GM12878 (cell line): ENCODE results near the gene MAPKAP1. TPM values are rescaled to one million over a fixed set of nuclear protein-coding genes. Genes with fewer than 3 reads are reported as not detected.
A peak's percentile ranks its signal among the peaks of the same experiment; 100 is the strongest.

Experiments used
- ATAC-seq: fragments of 200-7000 bp; cut with Tn5 transposase; 3 replicates; pipeline ENCODE4 v1.9.1; 2020; ENCODE audit warnings: mild to moderate bottlenecking, moderate library complexity
- Bru-seq: library from RNA; stranded (reverse); fragments of 400-500 nt; gene quantifications from one replicate; lab custom pipeline; 2021; lab: Mats Ljungman, UMichigan
- BruChase-seq, 2 experiments: library from RNA; stranded (reverse); fragments of 400-500 nt; gene quantifications; one replicate each; lab custom pipeline; 2021; lab: Mats Ljungman, UMichigan
- BruUV-seq: library from RNA; stranded (reverse); fragments of 400-500 nt; replicated peaks from 2 replicates; lab custom pipeline; 2021; lab: Mats Ljungman, UMichigan
- CTCF ChIA-PET: fragments of 300-600 bp; sonication (Branson Sonifier 250); formaldehyde crosslinking; extraction: SDS; loops from one replicate; lab custom pipeline; 2021; ENCODE audit warnings: inconsistent platforms; lab: Yijun Ruan, JAX
- POLR2A ChIA-PET: fragments of 350-600 bp; formaldehyde crosslinking; extraction: SDS; loops from one replicate; lab custom pipeline; 2021; ENCODE audit warnings: inconsistent platforms; lab: Charles Lee
- RAD21 ChIA-PET: fragments of 300-600 bp; sonication (Branson Sonifier 250); formaldehyde crosslinking; loops from one replicate; lab custom pipeline; 2023; ENCODE audit warnings: antibody characterized with exemption; ENCODE audit not compliant: unreplicated experiment; lab: Charles Lee
- SMC1A ChIA-PET: fragments of 300-600 bp; sonication (Branson Sonifier 250); formaldehyde crosslinking; loops from one replicate; lab custom pipeline; 2023; ENCODE audit not compliant: unreplicated experiment, uncharacterized antibody; lab: Charles Lee
- DNase-seq: peaks from one replicate; pipeline ENCODE4 v3.0.0-alpha.2; 2011; ENCODE audit warnings: low read depth, low spot score
- FAIRE-seq: peaks from 3 replicates; lab custom pipeline; 2011; peaks lifted over from hg19 to GRCh38; lab: Jason Lieb, UNC
- H2AFZ ChIP-seq: 2 replicates; pipeline ENCODE4 v1.6.0; 2011; ENCODE audit warnings: low read depth, low read length, control low read depth; ENCODE audit not compliant: control insufficient read depth
- H3K27ac ChIP-seq: 2 replicates; pipeline ENCODE4 v1.5.1; 2011; ENCODE audit warnings: control low read depth; ENCODE audit not compliant: control insufficient read depth, insufficient read depth
- H3K27me3 ChIP-seq, 2 experiments: replicated peaks in 1 of 2; 2 replicates each; pipeline versions ENCODE4 v1.6.0 to v1.6.1; 2011; ENCODE audit warnings: low read length in 1 of 2; ENCODE audit not compliant: control insufficient read depth in 2 of 2, insufficient read depth in 2 of 2
- H3K36me3 ChIP-seq, 2 experiments: 2 replicates each; pipeline ENCODE4 v1.5.1; 2011; ENCODE audit warnings: low read length in 1 of 2; ENCODE audit not compliant: control insufficient read depth in 2 of 2, insufficient read depth in 2 of 2
- H3K4me1 ChIP-seq: 2 replicates; pipeline ENCODE4 v1.6.1; 2011; ENCODE audit warnings: mild to moderate bottlenecking, low read length, moderate library complexity, mixed read lengths; ENCODE audit not compliant: control insufficient read depth, insufficient read depth
- H3K4me2 ChIP-seq: 2 replicates; pipeline ENCODE4 v1.6.0; 2011; ENCODE audit warnings: control low read depth; ENCODE audit not compliant: control insufficient read depth, insufficient read depth
- H3K4me3 ChIP-seq: fragments of 200-600 bp; sonication (generic); 2 replicates; pipeline ENCODE4 v1.5.1; 2016
- H3K79me2 ChIP-seq: 2 replicates; pipeline ENCODE4 v1.6.0; 2011; ENCODE audit warnings: low read length; ENCODE audit not compliant: control insufficient read depth, insufficient read depth
- H3K9ac ChIP-seq: 2 replicates; pipeline ENCODE4 v1.8.0; 2011; ENCODE audit warnings: low read length, control low read depth, mixed read lengths; ENCODE audit not compliant: control insufficient read depth, insufficient read depth
- H3K9me3 ChIP-seq: replicated peaks from 3 replicates; pipeline ENCODE4 v1.5.1; 2011; ENCODE audit warnings: mild to moderate bottlenecking, low read length; ENCODE audit not compliant: control insufficient read depth, insufficient read depth
- H4K20me1 ChIP-seq: 2 replicates; pipeline ENCODE4 v1.6.0; 2011; ENCODE audit not compliant: control insufficient read depth, insufficient read depth
- ATF3 ChIP-seq: IDR thresholded peaks from 2 replicates; pipeline ENCODE4 v1.6.1; 2011; ENCODE audit warnings: low read depth, mild to moderate bottlenecking, low read length, moderate library complexity, borderline replicate concordance; ENCODE audit errors: extremely low read depth
- BCL11A ChIP-seq: IDR thresholded peaks from 2 replicates; pipeline ENCODE4 v1.6.1; 2011; ENCODE audit warnings: low read depth, low read length
- CHD4 ChIP-seq: fragments of 200-600 bp; sonication (generic); IDR thresholded peaks from 2 replicates; pipeline ENCODE4 v1.6.1; 2016; ENCODE audit warnings: mild to moderate bottlenecking
- FOS ChIP-seq: IDR thresholded peaks from 3 replicates; pipeline ENCODE4 v1.6.1; 2011; ENCODE audit warnings: borderline replicate concordance; ENCODE audit not compliant: insufficient read length; ENCODE audit errors: extremely low read depth
- GABPA ChIP-seq: IDR thresholded peaks from 2 replicates; pipeline ENCODE4 v1.6.1; 2014; ENCODE audit warnings: antibody characterized with exemption, low read depth, mild to moderate bottlenecking, inconsistent platforms
- JUND ChIP-seq: IDR thresholded peaks from 2 replicates; pipeline ENCODE4 v1.6.1; 2012; ENCODE audit warnings: low read depth, mild to moderate bottlenecking, low read length, improper control_type of control experiment, moderate library complexity
- LARP7 ChIP-seq: fragments of 450-650 bp; IDR thresholded peaks from 2 replicates; pipeline ENCODE4 v1.6.1; 2017; ENCODE audit warnings: mild to moderate bottlenecking
- MYB ChIP-seq: fragments of 150-350 bp; IDR thresholded peaks from 2 replicates; pipeline ENCODE4 v1.6.1; 2014; ENCODE audit warnings: mild to moderate bottlenecking, low read depth, low read length, borderline replicate concordance
- PRDM15 ChIP-seq: fragments of 450-650 bp; formaldehyde crosslinking; IDR thresholded peaks from 2 replicates; pipeline ENCODE4 v1.4.0; 2020; ENCODE audit warnings: mild to moderate bottlenecking, moderate library complexity
- RFX5 ChIP-seq: IDR thresholded peaks from 2 replicates; pipeline ENCODE4 v1.6.1; 2011; ENCODE audit warnings: low read depth, low read length, improper control_type of control experiment
- SIN3A ChIP-seq: IDR thresholded peaks from 2 replicates; pipeline ENCODE4 v1.6.1; 2012; ENCODE audit warnings: low read depth, low read length, improper control_type of control experiment
- SMARCA5 ChIP-seq: fragments of 450-650 bp; IDR thresholded peaks from 2 replicates; pipeline ENCODE4 v1.6.1; 2017; ENCODE audit warnings: mild to moderate bottlenecking
- TBL1XR1 ChIP-seq: IDR thresholded peaks from 2 replicates; pipeline ENCODE4 v1.6.1; 2012; ENCODE audit warnings: low read depth, low read length, improper control_type of control experiment
- WGBS: methylation state at CpG from one replicate; pipeline ENCODE4 v1.1.6; 2016; ENCODE audit warnings: low lambda C conversion rate; ENCODE audit not compliant: insufficient replicate concordance, insufficient coverage; ENCODE audit errors: missing lambda C conversion rate; 5-methylcytosine and 5-hydroxymethylcytosine counted together
- in situ Hi-C: fragments of 300-500 bp; cut with MboI; formaldehyde crosslinking; loops from 9 replicates; pipeline ENCODE4 v1.14.3; 2018; ENCODE audit warnings: mixed read lengths
- intact Hi-C: fragments of 100-400 bp; cut with micrococcal nuclease; formaldehyde crosslinking; loops from one replicate; pipeline ENCODE4 v1.14.2; 2022; ENCODE audit not compliant: unreplicated experiment
- long read RNA-seq, 2 experiments: library from polyadenylated mRNA; unstranded; transcript quantifications; one replicate each; pipeline ENCODE4 v2.0.0, GENCODE V29; 2019 to 2020
- polyA minus RNA-seq, 3 experiments: library from RNA; depleted of rRNA, polyadenylated mRNA; stranded (reverse); fragments of >200 nt; gene quantifications; 2 replicates each; pipeline ENCODE4 v1.2.3, GENCODE V29; 2011
- polyA plus RNA-seq, 11 experiments: library from polyadenylated mRNA; depleted of rRNA in 4 of 11; unstranded in 6 of 11; stranded (reverse) in 5 of 11; fragments of >200 nt; fragmentation: Nextera tagmentation in 4 of 11; fragmentation: Illumina TruSeq in 1 of 11; extraction: Ambion mirVana in 4 of 11; extraction: Trizol in 1 of 11; gene quantifications; 1 replicate in 1 of 11; 2 replicates in 10 of 11; pipeline versions ENCODE4 v1.2.1 to v1.2.3, GENCODE V29; 2011 to 2016; ENCODE audit warnings: inconsistent platforms in 2 of 11, missing spikeins in 2 of 11, low read depth in 1 of 11
- total RNA-seq, 4 experiments: library from RNA; depleted of rRNA in 3 of 4; stranded (reverse); fragments of >200 nt in 3 of 4; fragmentation: Illumina TruSeq in 1 of 4; extraction: Trizol in 1 of 4; gene quantifications; 2 replicates each; pipeline versions ENCODE4 v1.2.1 to v1.2.3, GENCODE V29; 2013 to 2021

The MAPKAP1 gene
- 256 and 276 TPM in 2 replicates for total RNA-seq (2013; cell fraction: nucleolus; rRNA removed)
- 106 and 126 TPM in 2 replicates for total RNA-seq (2014; rRNA removed)
- total RNA-seq (2014; rRNA removed; fragmentation: Illumina TruSeq; extraction: Trizol): 78.0 and 83.0 TPM in 2 replicates
- 98.0 and 107 TPM in 2 replicates for total RNA-seq (2021)
- polyA plus RNA-seq (2011; ENCODE audit: low read depth): 45.0 TPM
- polyA plus RNA-seq (2011; rRNA removed): 159 and 188 TPM in 2 replicates
- polyA plus RNA-seq (2011; cell fraction: cytosol; rRNA removed): 130 and 173 TPM in 2 replicates
- polyA plus RNA-seq (2011; cell fraction: nucleus; rRNA removed): 145 and 148 TPM in 2 replicates
- 56.7 and 64.6 TPM in 2 replicates for polyA plus RNA-seq (2012)
- 111 and 113 TPM in 2 replicates for polyA plus RNA-seq (2014; fragmentation: Illumina TruSeq; extraction: Trizol)
- 10 to 100 TPM in 1 of 2 experiments, 1 to 10 TPM in 1; 5.1 to 11.7 TPM for polyA plus RNA-seq (2014; fragmentation: Nextera tagmentation; extraction: Ambion mirVana)
- 94.5 and 109 TPM in 2 replicates for polyA plus RNA-seq (2014; rRNA removed)
- 100 to 1,000 TPM; 102 to 111 TPM for polyA plus RNA-seq (2016; fragmentation: Nextera tagmentation; extraction: Ambion mirVana)
- polyA minus RNA-seq (2011; rRNA and poly(A)+ RNA removed): 175 and 230 TPM in 2 replicates
- 27.7 and 30.5 TPM in 2 replicates for polyA minus RNA-seq (2011; cell fraction: cytosol; rRNA and poly(A)+ RNA removed)
- 143 and 252 TPM in 2 replicates for polyA minus RNA-seq (2011; cell fraction: nucleus; rRNA and poly(A)+ RNA removed)
- percentile 84 among the genes with signal in this experiment for Bru-seq, nascent RNA
- BruChase-seq, experiment 1, labeled RNA remaining after a 6-hour chase: percentile 83 among the genes with signal in this experiment
- BruChase-seq, experiment 2, labeled RNA remaining after a 2-hour chase: percentile 77 among the genes with signal in this experiment
- long read RNA-seq, experiment 1, transcript MAPKAP1-201 (12 exons, 3,395 nt): major isoform, 9 of 57 reads
- long read RNA-seq, experiment 1, partial matches to known transcripts: 8 of 57 reads
- long read RNA-seq, experiment 1, other reads (novel, unspliced or antisense): 26 of 57 reads
- long read RNA-seq, experiment 2, transcript MAPKAP1-204 (11 exons, 3,131 nt): major isoform, 6 of 140 reads
- long read RNA-seq, experiment 2, partial matches to known transcripts: 58 of 140 reads
- long read RNA-seq, experiment 2, other reads (novel, unspliced or antisense): 73 of 140 reads

- Histone ChIP-seq H3K9ac (peak within 1 kb of the TSS; percentile 80), H3K4me3 (peak within 1 kb of the TSS; percentile 90), H3K4me1 (peaks cover 17% of the 10 kb centered on the region), H4K20me1 (no peaks in the 10 kb centered on the region), H3K4me2 (peak within 1 kb of the TSS; percentile 73), H3K36me3 (no peaks in the 10 kb centered on the region), H3K27ac (peak within 1 kb of the TSS; percentile 69), H3K9me3 (no peaks in the 10 kb centered on the region), H3K79me2 (peaks cover 53% of the 10 kb centered on the region), H3K27me3 (no peaks in the 10 kb centered on the region), H2AFZ (peak within 1 kb of the TSS; percentile 92)
- RAD21 ChIA-PET: interaction anchor here (0.6 to 10.4 kb wide), 12 partner anchors 13 to 148 kb away, joined by 3 to 151 read pairs (median 6); no protein-coding TSS in a partner anchor
- DNase-seq (peak; percentile 81), FAIRE-seq (peak; percentile 71), ATAC-seq (peak; percentile 94)
- SMC1A ChIA-PET: interaction anchor here (0.8 to 11.7 kb wide), 14 partner anchors 22 to 148 kb away, joined by 3 to 185 read pairs (median 4); no protein-coding TSS in a partner anchor
- in situ Hi-C loops (no loop called here), intact Hi-C loops (loop anchor here (1.0 kb wide), 1 partner anchor 39 kb away; no protein-coding TSS in a partner anchor)
- POLR2A ChIA-PET: interaction anchor here (0.6 to 7.8 kb wide), 16 partner anchors 9 to 146 kb away, joined by 3 to 105 read pairs (median 6); no protein-coding TSS in a partner anchor
- no TSS peak for BruUV-seq
- under 1% methylated on average over 52 of the region's 63 CpGs for WGBS
- CTCF ChIA-PET: interaction anchor here (0.7 to 1.8 kb wide), 3 partner anchors 23 to 148 kb away, joined by 3 to 6 read pairs (median 5); no protein-coding TSS in a partner anchor
- TF ChIP-seq CHD4 (no peak), SMARCA5 (peak; percentile 92), GABPA (peak; percentile 95), FOS (no peak), SIN3A (0 out of 2 replicates have a peak, but pooled peaks have one; percentile 41), ATF3 (no peak), RFX5 (no peak), BCL11A (0 out of 2 replicates have a peak, but pooled peaks have one; percentile 22), PRDM15 (CRISPR knock-in tag) (no peak), TBL1XR1 (0 out of 2 replicates have a peak, but pooled peaks have one; percentile 60), LARP7 (peak; percentile 92), MYB (no peak), JUND (no peak)
These were observed at the start of gene MAPKAP1 for GRCh38 chr9:125706651-125707471. TSS of gene MAPKAP1 (minus strand) at chr9:125707208. CDS start at chr9:125672574, 34,634 bp downstream.
